ENCODE results near the gene NXF2. TPM values are rescaled to one million over a fixed set of nuclear protein-coding genes. Genes with fewer than 3 reads are reported as not detected.

NXF2 gene
- total RNA-seq, 4 donors from 2014 or later = not detected

- H3K27ac ChIP-seq = no peak overlapping the region
- no peak for TF ChIP-seq EP300 (IDR thresholded peaks at IDR 0.05)
- no peaks in the 10 kb centered on the region for H3K4me1 ChIP-seq
- 80 to 100% methylated on average over 1 to 3 of the region's 19 CpGs for WGBS, 2 donors (ENCODE audit: low coverage in 1 of 2)
- H3K9me3 ChIP-seq = no peaks in the 10 kb centered on the region
- no peak for ATAC-seq
- H3K36me3 ChIP-seq = no peaks in the 10 kb centered on the region
- no peaks in the 10 kb centered on the region for H3K27me3 ChIP-seq
- H3K4me3 ChIP-seq = no peak overlapping the region
Observed at GRCh38 chrX:102339312-102340298, 92.6 kb downstream of the NXF2 start.

GRCh38 chrX:102341867-102342266, 94.9 kb downstream of the NXF2 start:
- Histone ChIP-seq H3K27me3 (no peaks in the 10 kb centered on the region), H3K27ac (no peak overlapping the region), H3K4me3 (no peak overlapping the region), H3K4me1 (no peaks in the 10 kb centered on the region), H3K9me3 (no peaks in the 10 kb centered on the region), H3K36me3 (no peaks in the 10 kb centered on the region)
- ATAC-seq = no peak
- TF ChIP-seq CTCF (IDR thresholded peaks at IDR 0.05) (no peak), EP300 (IDR thresholded peaks at IDR 0.05) (no peak)
- WGBS, 2 donors (ENCODE audit: low coverage in 1 of 2) = 0 to 14% methylated on average over 2 of the region's 2 CpGs

- WGBS, 2 donors (ENCODE audit: low coverage in 1 of 2) = 44 to 77% methylated on average over 1 to 2 of the region's 3 CpGs
- Histone ChIP-seq H3K36me3 (no peaks in the 10 kb centered on the region), H3K9me3 (no peaks in the 10 kb centered on the region), H3K27ac (no peak overlapping the region), H3K4me1 (no peaks in the 10 kb centered on the region), H3K4me3 (no peak overlapping the region), H3K27me3 (no peaks in the 10 kb centered on the region)
- TF ChIP-seq POLR2AphosphoS5 (IDR thresholded peaks at IDR 0.05) (no peak), CTCF (IDR thresholded peaks at IDR 0.05) (peak; percentile 41 to 86 (median 56))
- ATAC-seq = no peak
Observed at GRCh38 chrX:102345916-102346315, 98.9 kb downstream of the NXF2 start.

Other genes with a start within 250 kb of the NXF2 start
- gene TCEAL2, start 121.5 kb upstream of the NXF2 start, total RNA-seq = 10 to 100 TPM; 25.3 to 40.4 (median 34.4) TPM
- 1 to 10 TPM in 1 of 4 donors, under 1 TPM in 1, not detected in 2; 0.39 to 1.3 TPM for gene TCEAL6, start 104.7 kb upstream of the NXF2 start, total RNA-seq
- gene BEX5, start 91.2 kb upstream of the NXF2 start, total RNA-seq = 1 to 10 TPM in 3 of 4 donors, not detected in 1; 2.2 to 4.9 (median 4.8) TPM
- not detected for gene TCP11X1, start 31.9 kb upstream of the NXF2 start, total RNA-seq
- gene NXF2B, start 192.8 kb downstream of the NXF2 start, total RNA-seq = not detected
- not detected for gene TCP11X2, start 224.6 kb downstream of the NXF2 start, total RNA-seq